H7 (cell line): ENCODE data around the gene ATP10B. TPM values are rescaled to one million over a fixed set of nuclear protein-coding genes. Genes with fewer than 3 reads are reported as not detected.
"Not testable (repeated sequence)": the region's sequence is repeated elsewhere in the genome, so short reads cannot be mapped to it uniquely, and the experiment has no call there.

ENCODE experiments used
- DNase-seq: peaks from one replicate; pipeline ENCODE4 v3.0.0; 2012
- H3K27me3 ChIP-seq: 2 replicates; pipeline ENCODE4 v1.6.0; 2011; ENCODE audit warnings: mild to moderate bottlenecking, low read length; ENCODE audit not compliant: control insufficient read depth, insufficient read depth
- H3K36me3 ChIP-seq: replicated peaks from 2 replicates; pipeline ENCODE4 v1.5.1; 2011; ENCODE audit warnings: low read length; ENCODE audit not compliant: control insufficient read depth, insufficient read depth
- H3K4me3 ChIP-seq: 2 replicates; pipeline ENCODE4 v1.5.1; 2011; ENCODE audit warnings: low read depth, mild to moderate bottlenecking, control low read depth, low read length, moderate library complexity; ENCODE audit not compliant: insufficient read depth
- total RNA-seq: library from RNA; depleted of rRNA; stranded (reverse); fragments of >200 nt; shearing (Covaris generic); gene quantifications from 2 replicates; pipeline ENCODE4 v1.2.3, GENCODE V29; 2014

The ATP10B gene
- total RNA-seq, 1 experiment from 2014 or later = 0.03 TPM

DNA sequence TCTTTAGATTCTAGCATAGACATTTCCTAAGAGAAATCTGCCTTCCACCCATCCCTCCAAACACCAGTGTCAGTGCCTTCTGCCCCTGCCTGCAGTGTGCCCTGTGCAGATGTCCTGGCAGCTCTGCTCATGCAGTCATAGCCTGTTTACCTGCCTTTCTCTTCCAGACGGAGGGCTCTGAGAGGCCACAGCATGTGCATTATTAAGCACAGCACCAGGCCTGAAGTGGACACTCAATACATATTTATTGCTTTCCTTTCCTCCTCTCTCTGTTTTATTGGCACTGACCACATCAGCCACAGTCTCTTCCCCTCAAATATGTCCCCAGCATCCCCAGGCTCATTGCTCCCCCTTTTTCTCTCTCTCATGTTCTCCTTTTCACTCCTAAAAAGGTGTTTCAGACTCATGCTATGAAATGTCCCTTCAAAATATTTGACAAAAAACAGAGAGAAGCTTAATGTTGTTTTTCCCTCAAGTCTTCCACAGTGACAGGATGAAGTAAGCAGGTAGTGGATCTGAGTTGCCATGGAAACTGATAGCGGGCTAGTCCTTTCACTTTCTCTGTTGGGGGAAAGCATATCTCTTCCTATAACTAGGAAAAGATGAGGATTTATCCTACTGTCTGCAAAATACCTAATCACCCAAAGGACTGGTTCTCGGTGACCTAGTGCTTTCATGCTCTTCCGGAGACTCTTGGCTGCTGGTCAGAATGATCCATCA is 100.9 kb downstream of the ATP10B start:
- DNase-seq = no peak
- H3K27me3 ChIP-seq = no peaks in the 10 kb centered on the region
- H3K36me3 ChIP-seq = no peaks in the 10 kb centered on the region
- no peak overlapping the region for H3K4me3 ChIP-seq

DNA sequence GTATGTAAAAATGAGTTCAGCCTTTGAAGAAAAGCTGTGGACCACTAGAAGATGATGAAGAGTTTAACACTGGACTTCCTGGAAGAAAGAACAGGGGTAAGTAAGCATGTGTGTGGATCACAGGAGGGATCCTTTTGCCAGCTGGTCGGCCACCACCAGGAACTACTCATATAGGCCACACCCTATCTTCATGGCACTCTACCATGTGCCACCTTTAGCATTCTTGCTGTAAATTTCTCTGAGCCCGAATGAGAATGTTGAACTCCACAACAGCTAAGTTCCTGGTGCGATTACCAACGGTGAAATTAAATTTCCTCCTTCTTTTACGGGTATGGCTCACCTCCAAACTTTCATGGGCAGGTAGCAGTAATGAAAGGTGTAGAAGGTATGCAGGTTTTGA is 102.3 kb downstream of the ATP10B start:
- H3K27me3 ChIP-seq = no peaks in the 10 kb centered on the region
- DNase-seq = no peak
- no peak overlapping the region for H3K4me3 ChIP-seq
- no peaks in the 10 kb centered on the region for H3K36me3 ChIP-seq

DNA sequence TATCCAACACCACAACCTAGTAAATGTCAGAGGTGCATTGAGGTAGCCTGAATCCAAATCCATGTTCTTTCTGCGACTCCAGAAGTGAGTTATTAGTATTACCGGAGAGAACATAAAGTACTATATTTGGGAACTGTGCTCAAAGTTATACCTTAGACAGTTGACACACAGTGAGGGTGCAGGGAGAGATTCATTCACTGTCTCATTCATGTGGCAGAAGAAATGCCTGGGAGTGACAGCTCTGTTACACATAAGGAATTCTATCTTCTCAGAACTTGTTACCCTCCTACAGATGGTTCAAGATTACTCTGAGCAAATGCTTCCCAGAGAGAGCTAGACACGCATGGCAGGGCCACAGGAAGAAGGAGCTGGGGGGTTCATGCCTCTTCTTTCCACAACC is 103.0 kb downstream of the ATP10B start:
- Histone ChIP-seq H3K36me3 (no peaks in the 10 kb centered on the region), H3K4me3 (no peak overlapping the region), H3K27me3 (no peaks in the 10 kb centered on the region)
- DNase-seq = no peak

DNA sequence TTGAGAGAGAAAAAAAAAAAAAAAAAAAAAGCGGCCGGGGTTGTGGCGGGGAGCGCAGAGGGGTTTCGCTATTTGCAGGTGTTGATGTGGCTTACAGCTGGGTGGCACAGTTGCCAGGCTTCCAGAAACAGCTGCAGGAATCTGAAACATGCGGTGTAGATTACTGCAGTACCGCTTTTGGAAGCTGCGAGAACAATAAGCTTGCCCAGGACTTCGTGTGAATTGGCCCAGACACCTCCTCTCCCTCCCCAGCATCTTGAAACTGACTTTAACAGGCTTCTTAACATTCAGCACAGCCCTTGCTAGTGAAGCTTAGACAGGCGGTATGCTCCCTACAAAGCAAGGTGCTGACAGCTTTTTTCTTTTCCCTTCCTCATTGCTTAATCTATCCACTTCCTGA is 104.0 kb downstream of the ATP10B start:
- Histone ChIP-seq H3K4me3 (no peak overlapping the region), H3K36me3 (no peaks in the 10 kb centered on the region), H3K27me3 (no peaks in the 10 kb centered on the region)
- no peak for DNase-seq

DNA sequence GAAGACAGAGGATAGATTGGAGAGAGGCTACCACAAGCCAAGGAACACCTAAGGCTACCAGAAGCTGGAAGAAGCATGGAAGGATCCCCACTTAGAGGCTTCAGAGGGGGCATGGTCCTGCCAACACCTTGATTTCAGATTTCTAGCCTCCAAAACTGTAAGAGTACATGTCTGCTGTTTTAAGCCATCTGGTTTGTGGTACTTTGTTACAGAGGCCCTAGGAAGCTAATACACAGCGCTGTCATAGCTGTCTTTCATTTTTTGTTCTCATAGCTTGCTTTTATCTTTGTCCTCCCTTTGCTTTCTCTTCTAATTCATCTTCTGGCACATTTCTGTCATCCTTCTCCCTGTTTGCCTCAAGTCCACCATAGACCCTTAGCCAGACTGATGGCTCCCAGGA is 104.5 kb downstream of the ATP10B start:
- Histone ChIP-seq H3K27me3 (no peaks in the 10 kb centered on the region), H3K4me3 (no peak overlapping the region), H3K36me3 (no peaks in the 10 kb centered on the region)
- no peak for DNase-seq

DNA sequence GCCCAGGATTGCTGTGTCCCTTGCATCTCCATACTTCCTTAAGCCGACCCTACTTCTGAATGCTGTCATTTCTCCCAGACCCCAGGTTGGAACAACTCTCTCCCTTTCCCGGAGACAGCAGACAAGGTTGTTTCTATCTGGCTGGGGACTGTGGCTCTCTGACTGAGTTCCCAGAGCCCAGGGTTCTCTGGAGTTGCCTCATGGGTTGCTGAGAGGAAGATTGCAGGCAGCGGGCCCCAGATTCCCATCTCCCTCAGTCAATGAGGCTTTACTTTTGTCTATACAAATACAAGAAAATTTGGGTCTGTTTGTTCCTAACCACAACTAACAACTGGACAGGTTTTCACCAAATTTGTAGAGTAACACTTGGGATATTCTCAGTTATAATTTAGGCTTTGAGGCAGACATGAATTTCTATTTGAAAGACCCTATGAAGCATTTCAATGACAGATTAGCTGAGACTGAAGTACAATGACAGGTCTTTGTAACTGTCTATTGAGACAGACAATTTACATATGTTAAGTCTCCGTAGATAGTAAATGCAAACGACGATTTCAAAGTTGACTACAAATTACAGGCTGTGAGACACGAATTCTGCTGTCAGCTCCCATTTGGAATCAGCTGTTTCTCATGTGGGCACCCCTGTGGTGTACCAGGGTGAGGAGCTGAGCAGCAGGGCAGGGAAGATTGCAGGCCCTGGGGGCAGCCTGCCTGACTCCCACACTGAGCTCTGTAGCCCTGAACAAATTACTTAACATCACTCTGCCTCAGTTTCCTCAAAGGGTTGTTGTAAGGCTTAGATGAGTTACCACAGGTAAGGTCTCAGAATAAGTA is 107.5 kb downstream of the ATP10B start:
- Histone ChIP-seq H3K27me3 (no peaks in the 10 kb centered on the region), H3K4me3 (no peak overlapping the region), H3K36me3 (no peaks in the 10 kb centered on the region)
- no peak for DNase-seq

DNA sequence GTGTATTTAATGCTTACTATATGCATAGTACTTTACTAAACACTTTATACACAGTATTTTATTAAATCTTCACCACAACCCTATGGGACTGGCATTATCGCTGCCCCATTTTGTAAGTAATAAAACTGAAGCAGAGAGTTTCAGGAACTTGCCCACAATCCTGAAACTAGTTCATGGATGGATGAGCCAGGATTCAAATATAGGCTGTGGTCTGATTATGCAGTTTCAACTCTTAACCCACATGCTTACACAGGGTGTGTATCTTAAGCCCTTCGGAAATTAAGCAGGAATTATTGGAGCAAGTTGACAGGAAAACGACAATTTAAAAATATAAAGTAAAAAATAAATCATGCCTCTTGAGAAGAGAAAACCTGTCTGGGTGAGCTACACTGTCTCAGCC is 109.0 kb downstream of the ATP10B start:
- DNase-seq = no peak
- H3K4me3 ChIP-seq = no peak overlapping the region
- H3K36me3 ChIP-seq = no peaks in the 10 kb centered on the region
- no peaks in the 10 kb centered on the region for H3K27me3 ChIP-seq

DNA sequence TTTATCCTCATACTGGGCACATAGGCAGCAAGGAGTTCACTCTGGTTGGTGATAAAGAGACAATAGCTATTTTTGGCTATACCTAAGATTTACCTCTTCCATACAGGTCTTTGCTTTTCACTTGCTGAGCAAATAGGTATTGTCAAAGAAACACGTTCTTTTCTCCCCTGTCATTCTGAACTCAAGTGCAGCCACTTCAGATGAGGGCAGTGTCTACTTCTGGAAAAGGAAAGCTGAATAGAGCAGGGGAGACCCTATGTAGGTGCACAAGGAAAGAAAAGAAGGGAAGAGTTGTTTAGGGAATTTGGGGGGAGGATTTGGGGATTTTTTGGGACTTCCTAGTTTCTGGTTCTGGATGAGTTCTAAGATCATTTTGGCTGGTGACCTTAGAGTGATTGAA is 109.6 kb downstream of the ATP10B start:
- DNase-seq = no peak

DNA sequence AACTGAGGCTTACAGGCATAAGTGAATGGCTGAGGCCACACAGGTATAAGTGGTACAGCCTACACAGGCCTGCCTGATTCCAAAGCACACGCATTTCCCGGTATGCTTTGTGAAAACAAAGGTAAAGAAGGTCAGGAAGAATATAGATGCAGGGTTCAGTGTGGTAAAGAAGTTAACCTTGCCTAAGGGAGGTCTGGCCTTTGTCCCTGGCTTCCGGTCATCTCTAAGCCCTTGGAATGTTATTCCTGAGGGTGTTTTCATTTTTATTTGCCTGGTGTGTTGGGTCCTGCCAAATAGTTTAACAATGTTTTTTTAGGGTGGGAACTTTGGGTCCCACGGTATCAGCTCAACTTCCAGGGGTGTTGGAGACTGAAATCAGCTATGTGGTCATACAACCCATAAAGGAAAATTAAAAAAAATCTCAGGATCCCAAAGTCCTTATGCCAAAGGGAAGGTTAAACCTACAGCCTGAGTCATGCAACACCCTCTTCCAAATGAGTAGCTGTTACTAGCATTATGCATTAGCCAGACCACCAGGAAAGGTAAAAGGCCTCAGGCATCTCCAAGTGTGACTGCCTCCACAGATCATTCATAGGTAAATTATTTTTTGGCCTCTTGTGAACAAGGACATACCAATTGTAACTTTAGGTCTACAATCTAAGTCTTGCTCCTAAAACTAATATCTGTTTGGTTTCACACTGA is 124.6 kb downstream of the ATP10B start:
- Histone ChIP-seq H3K27me3 (no peaks in the 10 kb centered on the region), H3K4me3 (no peak overlapping the region), H3K36me3 (no peaks in the 10 kb centered on the region)
- no peak for DNase-seq

More for the DNA sequence above, 109.6 kb downstream of the ATP10B start:
- H3K4me3 ChIP-seq = no peak overlapping the region
- H3K27me3 ChIP-seq = no peaks in the 10 kb centered on the region
- H3K36me3 ChIP-seq = no peaks in the 10 kb centered on the region

DNA sequence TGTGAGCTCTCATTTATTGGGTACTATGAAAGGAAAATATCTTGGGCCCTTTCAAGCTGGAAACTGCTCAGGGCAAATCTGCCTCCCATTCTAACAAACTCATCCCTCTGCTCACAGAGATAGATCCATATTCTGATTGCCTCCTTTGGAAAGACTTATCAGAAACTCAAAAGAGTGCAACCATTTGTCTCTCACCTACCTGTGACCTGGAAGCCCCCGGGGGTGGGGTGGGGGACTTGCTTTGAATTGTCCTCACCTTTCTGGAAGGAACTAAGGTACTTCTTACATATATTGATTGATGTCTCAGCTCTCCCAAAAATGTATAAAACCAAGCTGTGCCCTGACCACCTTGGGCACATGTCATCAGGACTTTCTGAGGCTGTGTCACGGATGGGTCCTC is 125.3 kb downstream of the ATP10B start:
- no peaks in the 10 kb centered on the region for H3K36me3 ChIP-seq
- H3K4me3 ChIP-seq = no peak overlapping the region
- no peaks in the 10 kb centered on the region for H3K27me3 ChIP-seq
- no peak for DNase-seq

DNA sequence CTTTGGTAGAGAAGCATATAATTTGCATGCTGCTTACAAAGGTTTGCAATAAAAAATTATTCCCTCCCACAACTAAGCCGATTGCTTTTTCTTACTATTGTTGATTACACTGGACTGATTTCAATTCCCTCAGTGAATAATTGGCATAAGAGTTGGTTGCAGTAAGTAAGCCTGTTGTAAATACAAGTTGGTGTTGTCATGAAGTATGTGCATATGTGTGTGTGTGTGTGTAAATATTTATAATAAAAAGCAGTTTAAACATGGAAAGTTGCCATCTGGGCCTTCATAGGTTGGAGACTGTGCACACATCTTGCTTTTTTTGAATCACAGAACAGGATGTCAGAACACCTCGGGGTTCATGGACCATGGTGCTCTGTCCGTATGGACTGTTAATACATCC is 131.2 kb downstream of the ATP10B start:
- Histone ChIP-seq H3K4me3 (no peak overlapping the region), H3K27me3 (no peaks in the 10 kb centered on the region), H3K36me3 (no peaks in the 10 kb centered on the region)
- no peak for DNase-seq

DNA sequence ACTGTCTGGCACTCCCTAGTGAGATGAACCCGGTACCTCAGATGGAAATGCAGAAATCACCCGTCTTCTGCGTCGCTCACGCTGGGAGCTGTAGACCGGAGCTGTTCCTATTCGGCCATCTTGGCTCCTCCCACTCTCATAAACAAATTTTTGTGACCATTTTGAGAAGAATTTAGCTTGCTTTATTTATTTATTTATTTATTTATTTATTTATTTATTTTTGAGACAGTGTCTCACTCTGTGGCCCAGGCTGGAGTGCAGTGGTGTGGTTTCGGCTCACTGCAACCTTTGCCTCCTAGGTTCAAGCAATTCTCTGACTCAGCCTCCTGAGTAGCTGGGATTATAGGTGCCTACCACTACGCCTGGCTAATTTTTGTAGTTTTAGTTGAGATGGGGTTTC is 136.5 kb downstream of the ATP10B start:
- DNase-seq, H3K36me3 ChIP-seq, H3K4me3 ChIP-seq, H3K27me3 ChIP-seq: not testable (repeated sequence)

DNA sequence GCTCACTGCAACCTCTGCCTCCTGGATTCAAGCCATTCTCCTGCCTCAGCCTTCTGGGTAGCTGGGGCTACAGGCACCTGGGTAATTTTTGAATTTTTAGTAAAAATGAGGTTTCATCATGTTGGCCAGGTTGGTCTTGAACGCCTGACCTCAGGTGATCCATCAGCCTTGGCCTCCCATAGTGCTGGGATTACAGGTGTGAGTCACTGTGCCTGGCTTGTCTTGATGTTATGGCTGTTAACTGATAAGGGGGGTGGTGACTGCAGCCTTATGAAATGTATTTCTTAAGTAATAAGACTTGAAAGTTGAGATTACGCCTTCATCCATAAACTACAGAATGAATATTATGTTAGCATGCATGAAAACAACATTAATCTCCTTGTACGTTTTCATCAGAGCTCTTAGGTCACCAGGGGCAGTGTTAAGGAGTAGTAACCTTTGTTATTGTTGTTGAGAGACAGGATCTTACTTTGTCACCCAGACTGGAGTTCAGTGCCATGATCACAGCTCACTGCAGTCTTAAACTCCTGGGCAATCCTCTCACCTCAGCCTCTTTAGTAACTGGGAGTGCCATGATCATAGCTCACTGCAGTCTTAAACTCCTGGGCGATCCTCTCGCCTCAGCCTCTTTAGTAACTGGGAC is 148.3 kb downstream of the ATP10B start:
- DNase-seq = no peak
- Histone ChIP-seq H3K36me3 (no peaks in the 10 kb centered on the region), H3K27me3 (no peaks in the 10 kb centered on the region), H3K4me3 (no peak overlapping the region)

DNA sequence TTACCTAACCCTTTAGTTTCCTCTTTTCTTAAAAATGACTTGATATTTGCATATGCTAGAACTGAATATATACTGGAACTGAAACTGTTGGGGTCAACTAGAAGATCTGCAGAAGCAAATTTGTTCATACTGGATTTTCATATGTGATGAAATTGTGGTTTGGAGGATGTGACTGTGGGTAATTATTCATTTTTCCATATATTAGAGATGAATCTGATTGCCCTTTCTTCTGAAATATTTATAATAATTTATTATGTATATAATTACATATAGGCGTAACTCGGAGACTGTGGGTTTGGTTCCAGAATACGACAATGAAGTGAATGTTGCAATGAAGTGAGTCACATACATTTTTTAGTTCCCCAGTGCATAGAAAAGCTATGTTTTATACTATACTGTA is 149.1 kb downstream of the ATP10B start:
- no peak for DNase-seq

More for the DNA sequence above, 149.1 kb downstream of the ATP10B start:
- Histone ChIP-seq H3K4me3 (no peak overlapping the region), H3K36me3 (no peaks in the 10 kb centered on the region), H3K27me3 (no peaks in the 10 kb centered on the region)
